ENCODE data around the gene PDZD2.

Gene PDZD2

DNA sequence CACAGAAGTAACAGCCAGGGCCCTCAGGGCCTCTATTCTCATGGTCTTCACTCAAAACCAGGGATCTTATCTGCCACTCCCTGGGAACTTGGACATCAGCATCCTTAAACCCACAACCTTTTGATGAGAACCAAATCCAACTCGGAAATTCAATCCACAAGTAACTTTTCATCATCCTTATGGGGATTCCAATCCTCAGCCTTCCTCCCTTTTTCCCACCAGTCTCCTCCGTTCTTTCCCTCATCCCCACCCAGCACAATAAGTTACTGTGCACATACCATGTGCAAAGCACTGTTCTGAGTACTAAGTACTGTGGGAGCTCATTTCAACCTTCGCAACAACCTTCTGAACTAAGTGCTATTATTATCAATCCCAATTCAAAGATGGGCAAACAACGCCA is 518.1 kb downstream of the PDZD2 start:
- Histone ChIP-seq H3K4me1 (ENCODE audit: control insufficient read depth, insufficient read depth, low read length) (no peaks in the 10 kb centered on the region), H3K27me3 (ENCODE audit: control insufficient read depth, insufficient read depth, low read length, poor library complexity, severe bottlenecking) (no peaks in the 10 kb centered on the region), H3K4me3 (ENCODE audit: insufficient read depth, low read depth, low read length) (no peak overlapping the region), H3K27ac (ENCODE audit: insufficient read depth, low read depth, low read length, poor library complexity, severe bottlenecking) (no peak overlapping the region), H3K9me3 (ENCODE audit: control insufficient read depth, low read length) (no peaks in the 10 kb centered on the region), H3K36me3 (ENCODE audit: control insufficient read depth, insufficient read depth, low read length) (no peaks in the 10 kb centered on the region)
- 90 to 95% methylated on average over 4 of the region's 4 CpGs for WGBS, 2 experiments

DNA sequence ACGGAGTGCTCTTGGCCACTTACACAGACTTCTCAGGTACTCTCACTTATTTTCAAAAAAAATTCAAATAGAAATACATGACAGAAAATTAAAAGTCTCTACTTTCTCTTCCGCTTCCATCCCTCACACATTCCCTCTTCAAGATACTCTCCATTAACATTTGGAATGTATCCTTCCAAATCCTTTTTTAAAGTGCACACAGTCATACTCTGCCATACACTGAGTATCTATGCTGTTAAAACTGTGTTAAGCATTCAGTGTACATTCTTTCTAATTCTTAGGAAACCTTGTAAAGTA is 519.7 kb downstream of the PDZD2 start:
- no peak overlapping the region for H3K27ac ChIP-seq (ENCODE audit: insufficient read depth, low read depth, low read length, poor library complexity, severe bottlenecking)
- H3K27me3 ChIP-seq (ENCODE audit: control insufficient read depth, insufficient read depth, low read length, poor library complexity, severe bottlenecking) = no peaks in the 10 kb centered on the region
- no peaks in the 10 kb centered on the region for H3K4me1 ChIP-seq (ENCODE audit: control insufficient read depth, insufficient read depth, low read length)
- no peaks in the 10 kb centered on the region for H3K36me3 ChIP-seq (ENCODE audit: control insufficient read depth, insufficient read depth, low read length)
- no peak overlapping the region for H3K4me3 ChIP-seq (ENCODE audit: insufficient read depth, low read depth, low read length)
- H3K9me3 ChIP-seq (ENCODE audit: control insufficient read depth, low read length) = no peaks in the 10 kb centered on the region
- 71 to 75% methylated on average over 2 of the region's 2 CpGs for WGBS, 2 experiments

DNA sequence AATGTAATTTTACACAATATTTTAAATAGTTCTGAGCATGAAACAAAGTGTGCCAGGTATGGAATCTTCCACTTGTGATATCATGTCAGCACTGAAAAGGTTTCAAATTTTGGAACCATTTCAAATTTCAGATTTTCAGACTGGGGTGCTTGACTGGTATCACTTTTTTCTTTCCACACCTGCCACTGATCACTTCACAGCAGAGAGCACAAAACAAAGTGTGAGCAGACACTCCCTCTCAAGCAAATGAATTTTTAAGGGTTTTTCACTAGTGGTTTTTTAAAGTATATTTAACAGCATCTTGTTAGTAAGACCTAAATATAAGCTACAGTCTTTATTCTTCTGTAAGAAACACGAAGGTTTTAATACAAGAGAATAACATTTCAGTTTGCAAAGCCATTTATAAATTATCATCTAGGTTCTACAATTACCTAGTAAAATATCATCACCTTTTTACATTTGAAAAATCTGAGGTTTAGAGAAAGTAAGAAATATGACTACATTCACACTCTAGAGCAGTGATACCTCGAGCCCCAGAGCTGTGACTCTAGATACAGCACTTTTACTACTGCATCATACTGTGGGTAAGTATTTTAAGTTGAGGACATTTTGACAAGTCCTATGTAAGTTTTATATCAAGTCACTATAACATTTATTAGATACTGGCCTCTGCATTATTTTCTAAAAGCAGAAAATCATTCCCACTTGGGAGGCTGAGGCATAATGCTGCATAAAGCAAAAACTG is 520.6 kb downstream of the PDZD2 start:
- H3K36me3 ChIP-seq (ENCODE audit: control insufficient read depth, insufficient read depth, low read length) = no peaks in the 10 kb centered on the region

DNA sequence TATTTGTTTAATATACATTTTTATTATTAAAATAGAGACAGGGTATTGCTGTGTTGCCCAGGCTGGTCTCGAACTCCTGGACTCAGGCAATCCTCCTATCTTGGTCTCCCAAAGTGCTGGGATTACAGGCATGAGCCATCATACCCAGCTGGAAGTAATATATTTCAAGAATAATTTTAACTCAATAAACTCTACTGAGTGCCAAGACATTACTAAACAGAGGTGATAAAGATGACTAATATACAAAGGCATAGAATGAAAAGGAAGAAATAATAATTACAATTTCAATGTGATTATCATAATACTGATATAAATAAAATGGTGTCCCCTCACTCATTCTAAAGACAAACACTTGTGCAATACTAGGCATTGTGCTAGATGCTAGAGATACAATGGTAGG is 521.3 kb downstream of the PDZD2 start:
- Histone ChIP-seq H3K4me3 (ENCODE audit: insufficient read depth, low read depth, low read length) (no peak overlapping the region), H3K27ac (ENCODE audit: insufficient read depth, low read depth, low read length, poor library complexity, severe bottlenecking) (no peak overlapping the region), H3K4me1 (ENCODE audit: control insufficient read depth, insufficient read depth, low read length) (no peaks in the 10 kb centered on the region), H3K9me3 (ENCODE audit: control insufficient read depth, low read length) (no peaks in the 10 kb centered on the region), H3K27me3 (ENCODE audit: control insufficient read depth, insufficient read depth, low read length, poor library complexity, severe bottlenecking) (no peaks in the 10 kb centered on the region), H3K36me3 (ENCODE audit: control insufficient read depth, insufficient read depth, low read length) (no peaks in the 10 kb centered on the region)
- 100% methylated on average over 1 of the region's 1 CpG for WGBS, 2 experiments

More for the DNA sequence above, 520.6 kb downstream of the PDZD2 start:
- Histone ChIP-seq H3K4me1 (ENCODE audit: control insufficient read depth, insufficient read depth, low read length) (no peaks in the 10 kb centered on the region), H3K27ac (ENCODE audit: insufficient read depth, low read depth, low read length, poor library complexity, severe bottlenecking) (no peak overlapping the region), H3K27me3 (ENCODE audit: control insufficient read depth, insufficient read depth, low read length, poor library complexity, severe bottlenecking) (no peaks in the 10 kb centered on the region), H3K4me3 (ENCODE audit: insufficient read depth, low read depth, low read length) (no peak overlapping the region), H3K9me3 (ENCODE audit: control insufficient read depth, low read length) (no peaks in the 10 kb centered on the region)
- 91 to 100% methylated on average over 1 to 2 of the region's 2 CpGs for WGBS, 2 experiments
